SK-N-SH treated with all-trans-retinoic acid at 6 μM for 48 hours (cell line): ENCODE results near the gene CORO1C.

Experiments
- CREB5 ChIP-seq: fragments of 250-450 bp; sonication (Bioruptor Pico); IDR thresholded peaks from 2 replicates; pipeline ENCODE4 v1.5.1; 2020; ENCODE audit warnings: low read depth, mild to moderate bottlenecking, moderate library complexity
- GLIS3 ChIP-seq: fragments of 250-450 bp; sonication (Bioruptor Pico); IDR thresholded peaks from 2 replicates; pipeline ENCODE4 v1.5.0; 2020; ENCODE audit warnings: mild to moderate bottlenecking, moderate library complexity
- RARB ChIP-seq: fragments of 250-450 bp; sonication (Bioruptor Pico); IDR thresholded peaks from 2 replicates; pipeline ENCODE4 v1.8.0; 2021; ENCODE audit warnings: mild to moderate bottlenecking, moderate library complexity
- ZFP3 ChIP-seq: fragments of 250-450 bp; sonication (Bioruptor Pico); IDR thresholded peaks from 2 replicates; pipeline ENCODE4 v1.5.0; 2020; ENCODE audit warnings: mild to moderate bottlenecking, moderate library complexity
- ZFP30 ChIP-seq: fragments of 450-650 bp; formaldehyde crosslinking; IDR thresholded peaks from 2 replicates; pipeline ENCODE4 v1.5.0; 2022; ENCODE audit warnings: mild to moderate bottlenecking, moderate library complexity
- ZNF70 ChIP-seq: fragments of 450-650 bp; formaldehyde crosslinking; IDR thresholded peaks from 2 replicates; pipeline ENCODE4 v1.5.0; 2020; ENCODE audit warnings: mild to moderate bottlenecking, moderate library complexity
- TF ChIP-seq, protein P1 (sequence below): fragments of 250-450 bp; sonication (Bioruptor Pico); IDR thresholded peaks from 2 replicates; pipeline ENCODE4 v1.8.0; 2020; ENCODE audit warnings: mild to moderate bottlenecking, moderate library complexity, borderline replicate concordance

GRCh38 chr12:108600702-108601007, 130.7 kb downstream of the CORO1C start:
- TF ChIP-seq CREB5 (CRISPR knock-in tag): no peak
- no peak for TF ChIP-seq ZNF70 (CRISPR knock-in tag)
- no peak for TF ChIP-seq RARB
- TF ChIP-seq, protein P1, sequence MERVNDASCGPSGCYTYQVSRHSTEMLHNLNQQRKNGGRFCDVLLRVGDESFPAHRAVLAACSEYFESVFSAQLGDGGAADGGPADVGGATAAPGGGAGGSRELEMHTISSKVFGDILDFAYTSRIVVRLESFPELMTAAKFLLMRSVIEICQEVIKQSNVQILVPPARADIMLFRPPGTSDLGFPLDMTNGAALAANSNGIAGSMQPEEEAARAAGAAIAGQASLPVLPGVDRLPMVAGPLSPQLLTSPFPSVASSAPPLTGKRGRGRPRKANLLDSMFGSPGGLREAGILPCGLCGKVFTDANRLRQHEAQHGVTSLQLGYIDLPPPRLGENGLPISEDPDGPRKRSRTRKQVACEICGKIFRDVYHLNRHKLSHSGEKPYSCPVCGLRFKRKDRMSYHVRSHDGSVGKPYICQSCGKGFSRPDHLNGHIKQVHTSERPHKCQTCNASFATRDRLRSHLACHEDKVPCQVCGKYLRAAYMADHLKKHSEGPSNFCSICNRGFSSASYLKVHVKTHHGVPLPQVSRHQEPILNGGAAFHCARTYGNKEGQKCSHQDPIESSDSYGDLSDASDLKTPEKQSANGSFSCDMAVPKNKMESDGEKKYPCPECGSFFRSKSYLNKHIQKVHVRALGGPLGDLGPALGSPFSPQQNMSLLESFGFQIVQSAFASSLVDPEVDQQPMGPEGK (CRISPR knock-in tag): no peak
- no peak for TF ChIP-seq GLIS3 (CRISPR knock-in tag)
- TF ChIP-seq ZFP30 (CRISPR knock-in tag): no peak
- no peak for TF ChIP-seq ZFP3 (CRISPR knock-in tag)
